DMS 273 (cell line): Measurements from ENCODE around the gene TSC22D1.
"Not testable (repeated sequence)": the region's sequence is repeated elsewhere in the genome, so short reads cannot be mapped to it uniquely, and the experiment has no call there.

Experiments
- DNase-seq: peaks from one replicate; lab custom pipeline; 2025; ENCODE audit not compliant: unreplicated experiment; lab: John Stamatoyannopoulos, UW

The TSC22D1 gene

GRCh38 chr13:44575741-44576350 is at the start of gene TSC22D1:
Gene TSC22D1, minus strand, starts transcription at chr13:44576330. Its CDS starts 256 bp downstream, at chr13:44576074.
- peak; percentile 57 for DNase-seq

- DNase-seq: no peak
These were observed 46.6 kb upstream of the TSC22D1 start for GRCh38 chr13:44622708-44623107.

GRCh38 chr13:44622261-44622660 is 46.1 kb upstream of the TSC22D1 start:
- no peak for DNase-seq

GRCh38 chr13:44620057-44620456 is 43.9 kb upstream of the TSC22D1 start:
- no peak for DNase-seq

GRCh38 chr13:44619651-44620050 is 43.5 kb upstream of the TSC22D1 start:
- DNase-seq: no peak

- DNase-seq: no peak
These were observed 42.2 kb upstream of the TSC22D1 start for GRCh38 chr13:44618326-44618725.

GRCh38 chr13:44617648-44618047 is 41.5 kb upstream of the TSC22D1 start:
- DNase-seq: no peak

GRCh38 chr13:44609137-44609536 is 33.0 kb upstream of the TSC22D1 start:
- DNase-seq: no peak

- no peak for DNase-seq
These were observed 29.6 kb upstream of the TSC22D1 start for GRCh38 chr13:44605721-44606120.

- no peak for DNase-seq
These were observed 29.1 kb upstream of the TSC22D1 start for GRCh38 chr13:44605275-44605674.

GRCh38 chr13:44601586-44601985 is 25.5 kb upstream of the TSC22D1 start:
- DNase-seq: no peak

GRCh38 chr13:44593861-44594592 is 17.9 kb upstream of the TSC22D1 start:
- not testable (repeated sequence) for DNase-seq

- no peak for DNase-seq
These were observed 16.2 kb upstream of the TSC22D1 start for GRCh38 chr13:44592216-44592847.

- no peak for DNase-seq
These were observed 15.2 kb upstream of the TSC22D1 start for GRCh38 chr13:44591316-44591715.

GRCh38 chr13:44583137-44583536 is 7.0 kb upstream of the TSC22D1 start:
- DNase-seq: no peak

- DNase-seq: peak; percentile 75
These were observed 1.9 kb upstream of the TSC22D1 start for GRCh38 chr13:44578067-44578400.

- peak; percentile 97 for DNase-seq
These were observed 1.3 kb upstream of the TSC22D1 start for GRCh38 chr13:44577236-44578066.

GRCh38 chr13:44576351-44577235 is 463 bp upstream of the TSC22D1 start:
- peak; percentile 59 for DNase-seq

- DNase-seq: no peak
These were observed 1.1 kb downstream of the TSC22D1 start for GRCh38 chr13:44575035-44575434.

- peak; percentile 23 for DNase-seq
These were observed 1.7 kb downstream of the TSC22D1 start for GRCh38 chr13:44574466-44574855.
